ENCODE measurements around the gene SERPINF2.

SERPINF2 gene

DNA sequence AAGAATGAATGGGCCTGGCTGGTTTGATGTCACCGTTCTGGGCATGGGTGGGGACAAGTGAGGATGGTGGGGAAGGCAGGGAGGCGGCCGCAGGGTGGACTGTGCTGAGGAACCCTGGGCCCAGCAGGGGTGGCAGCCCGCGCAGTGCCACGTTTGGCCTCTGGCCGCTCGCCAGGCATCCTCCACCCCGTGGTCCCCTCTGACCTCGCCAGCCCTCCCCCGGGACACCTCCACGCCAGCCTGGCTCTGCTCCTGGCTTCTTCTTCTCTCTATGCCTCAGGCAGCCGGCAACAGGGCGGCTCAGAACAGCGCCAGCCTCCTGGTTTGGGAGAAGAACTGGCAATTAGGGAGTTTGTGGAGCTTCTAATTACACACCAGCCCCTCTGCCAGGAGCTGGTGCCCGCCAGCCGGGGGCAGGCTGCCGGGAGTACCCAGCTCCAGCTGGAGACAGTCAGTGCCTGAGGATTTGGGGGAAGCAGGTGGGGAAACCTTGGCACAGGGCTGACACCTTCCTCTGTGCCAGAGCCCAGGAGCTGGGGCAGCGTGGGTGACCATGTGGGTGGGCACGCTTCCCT, 12.7 kb downstream of the SERPINF2 start:
- TF ChIP-seq ZBTB7A (IDR thresholded peaks at IDR 0.05; ENCODE audit: low read depth), result no peak
- TF ChIP-seq EGR1 (IDR thresholded peaks at IDR 0.05), result no peak
- TF ChIP-seq, protein P1, sequence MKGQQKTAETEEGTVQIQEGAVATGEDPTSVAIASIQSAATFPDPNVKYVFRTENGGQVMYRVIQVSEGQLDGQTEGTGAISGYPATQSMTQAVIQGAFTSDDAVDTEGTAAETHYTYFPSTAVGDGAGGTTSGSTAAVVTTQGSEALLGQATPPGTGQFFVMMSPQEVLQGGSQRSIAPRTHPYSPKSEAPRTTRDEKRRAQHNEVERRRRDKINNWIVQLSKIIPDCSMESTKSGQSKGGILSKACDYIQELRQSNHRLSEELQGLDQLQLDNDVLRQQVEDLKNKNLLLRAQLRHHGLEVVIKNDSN (IDR thresholded peaks at IDR 0.05), result no peak
- TF ChIP-seq CEBPB (IDR thresholded peaks at IDR 0.05), result no peak

- TF ChIP-seq, protein P2, sequence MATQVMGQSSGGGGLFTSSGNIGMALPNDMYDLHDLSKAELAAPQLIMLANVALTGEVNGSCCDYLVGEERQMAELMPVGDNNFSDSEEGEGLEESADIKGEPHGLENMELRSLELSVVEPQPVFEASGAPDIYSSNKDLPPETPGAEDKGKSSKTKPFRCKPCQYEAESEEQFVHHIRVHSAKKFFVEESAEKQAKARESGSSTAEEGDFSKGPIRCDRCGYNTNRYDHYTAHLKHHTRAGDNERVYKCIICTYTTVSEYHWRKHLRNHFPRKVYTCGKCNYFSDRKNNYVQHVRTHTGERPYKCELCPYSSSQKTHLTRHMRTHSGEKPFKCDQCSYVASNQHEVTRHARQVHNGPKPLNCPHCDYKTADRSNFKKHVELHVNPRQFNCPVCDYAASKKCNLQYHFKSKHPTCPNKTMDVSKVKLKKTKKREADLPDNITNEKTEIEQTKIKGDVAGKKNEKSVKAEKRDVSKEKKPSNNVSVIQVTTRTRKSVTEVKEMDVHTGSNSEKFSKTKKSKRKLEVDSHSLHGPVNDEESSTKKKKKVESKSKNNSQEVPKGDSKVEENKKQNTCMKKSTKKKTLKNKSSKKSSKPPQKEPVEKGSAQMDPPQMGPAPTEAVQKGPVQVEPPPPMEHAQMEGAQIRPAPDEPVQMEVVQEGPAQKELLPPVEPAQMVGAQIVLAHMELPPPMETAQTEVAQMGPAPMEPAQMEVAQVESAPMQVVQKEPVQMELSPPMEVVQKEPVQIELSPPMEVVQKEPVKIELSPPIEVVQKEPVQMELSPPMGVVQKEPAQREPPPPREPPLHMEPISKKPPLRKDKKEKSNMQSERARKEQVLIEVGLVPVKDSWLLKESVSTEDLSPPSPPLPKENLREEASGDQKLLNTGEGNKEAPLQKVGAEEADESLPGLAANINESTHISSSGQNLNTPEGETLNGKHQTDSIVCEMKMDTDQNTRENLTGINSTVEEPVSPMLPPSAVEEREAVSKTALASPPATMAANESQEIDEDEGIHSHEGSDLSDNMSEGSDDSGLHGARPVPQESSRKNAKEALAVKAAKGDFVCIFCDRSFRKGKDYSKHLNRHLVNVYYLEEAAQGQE (IDR thresholded peaks at IDR 0.05; ENCODE audit: low read depth), result no peak
- TF ChIP-seq CREB1 (IDR thresholded peaks at IDR 0.05; ENCODE audit: low read depth), result no peak
These were observed 13.2 kb downstream of the SERPINF2 start for GRCh38 chr17:1755827-1756262.

DNA sequence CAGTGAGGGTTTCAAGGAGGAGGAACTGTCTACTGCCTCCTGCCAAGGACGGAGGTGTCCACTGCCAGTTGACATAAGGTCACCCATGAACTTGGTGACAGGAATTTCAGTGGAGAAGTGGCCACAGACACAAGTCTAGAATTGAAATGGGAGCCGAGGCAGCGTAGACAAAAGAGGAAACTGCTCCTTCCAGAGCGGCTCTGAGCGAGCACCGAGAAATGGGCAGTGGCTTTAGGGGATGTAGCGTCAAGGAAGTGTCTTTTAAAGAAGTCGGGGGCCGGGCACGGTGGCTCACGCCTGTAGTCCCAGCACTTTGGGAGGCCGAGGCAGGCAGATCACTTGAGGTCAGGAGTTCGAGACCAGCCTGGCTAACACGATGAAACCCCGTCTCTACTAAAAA, 16.1 kb downstream of the SERPINF2 start:
- TF ChIP-seq TCF12 (IDR thresholded peaks at IDR 0.05; ENCODE audit: low read depth) (no peak), EP300 (IDR thresholded peaks at IDR 0.05; ENCODE audit: borderline replicate concordance) (no peak), CEBPB (IDR thresholded peaks at IDR 0.05) (no peak), TEAD4 (IDR thresholded peaks at IDR 0.05) (no peak), FOXM1 (IDR thresholded peaks at IDR 0.05; ENCODE audit: borderline replicate concordance, low read depth) (no peak), ZBTB7A (IDR thresholded peaks at IDR 0.05; ENCODE audit: low read depth) (no peak), EGR1 (IDR thresholded peaks at IDR 0.05) (no peak), MAX (IDR thresholded peaks at IDR 0.05) (no peak), NFIC (IDR thresholded peaks at IDR 0.05) (no peak), RAD21 (IDR thresholded peaks at IDR 0.05; ENCODE audit: low read depth) (no peak)
- TF ChIP-seq, protein P2 (IDR thresholded peaks at IDR 0.05; ENCODE audit: low read depth), result no peak

DNA sequence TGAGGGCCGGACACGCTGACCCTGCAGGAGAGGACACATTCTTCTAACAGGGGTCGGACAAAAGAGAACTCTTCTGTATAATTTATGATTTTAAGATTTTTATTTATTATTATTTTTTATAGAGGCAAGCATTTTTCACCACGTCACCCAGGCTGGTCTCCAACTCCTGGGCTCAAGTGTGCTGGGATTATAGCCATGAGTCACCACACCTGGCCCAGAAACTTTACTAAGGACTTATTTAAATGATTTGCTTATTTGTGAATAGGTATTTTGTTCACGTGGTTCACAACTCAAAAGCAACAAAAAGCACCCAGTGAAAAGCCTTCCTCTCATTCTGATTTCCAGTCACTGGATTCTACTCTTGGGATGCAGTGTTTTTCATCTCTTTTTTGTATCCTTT, 16.9 kb downstream of the SERPINF2 start:
- TF ChIP-seq TCF12 (IDR thresholded peaks at IDR 0.05; ENCODE audit: low read depth), result no peak
- TF ChIP-seq TEAD4 (IDR thresholded peaks at IDR 0.05), result no peak
- no peak for TF ChIP-seq EP300 (IDR thresholded peaks at IDR 0.05; ENCODE audit: borderline replicate concordance)
- TF ChIP-seq, protein P1 (IDR thresholded peaks at IDR 0.05), result no peak
- no peak for TF ChIP-seq MAX (IDR thresholded peaks at IDR 0.05)
- no peak for TF ChIP-seq NFIC (IDR thresholded peaks at IDR 0.05)
- TF ChIP-seq TAF1 (IDR thresholded peaks at IDR 0.05; ENCODE audit: low read depth), result no peak
- TF ChIP-seq ZBTB7A (IDR thresholded peaks at IDR 0.05; ENCODE audit: low read depth), result no peak
- TF ChIP-seq CEBPB (IDR thresholded peaks at IDR 0.05), result no peak
- no peak for TF ChIP-seq RAD21 (IDR thresholded peaks at IDR 0.05; ENCODE audit: low read depth)

- TF ChIP-seq MAX (IDR thresholded peaks at IDR 0.05) (no peak), NFIC (IDR thresholded peaks at IDR 0.05) (no peak), RAD21 (IDR thresholded peaks at IDR 0.05; ENCODE audit: low read depth) (no peak), YY1 (IDR thresholded peaks at IDR 0.05; ENCODE audit: low read depth) (no peak), CREB1 (IDR thresholded peaks at IDR 0.05; ENCODE audit: low read depth) (no peak), TAF1 (IDR thresholded peaks at IDR 0.05; ENCODE audit: low read depth) (no peak), FOXM1 (IDR thresholded peaks at IDR 0.05; ENCODE audit: borderline replicate concordance, low read depth) (no peak), ZBTB7A (IDR thresholded peaks at IDR 0.05; ENCODE audit: low read depth) (no peak), TEAD4 (IDR thresholded peaks at IDR 0.05) (no peak), EGR1 (IDR thresholded peaks at IDR 0.05) (no peak)
- TF ChIP-seq, protein P2 (IDR thresholded peaks at IDR 0.05; ENCODE audit: low read depth), result no peak
- TF ChIP-seq, protein P1 (IDR thresholded peaks at IDR 0.05), result no peak
These were observed 19.7 kb downstream of the SERPINF2 start for GRCh38 chr17:1762233-1762900.

Measured in Ishikawa (cell line).